ENCODE results near the gene MSRB3. TPM values are rescaled to one million over a fixed set of nuclear protein-coding genes. Genes with fewer than 3 reads are reported as not detected.

Gene MSRB3
- total and polyA plus RNA-seq, 2 of the 8 experiments (the other 6 are each of a cell fraction or from before 2014, with no cell fraction given): 0.32 to 1.2 TPM

DNA sequence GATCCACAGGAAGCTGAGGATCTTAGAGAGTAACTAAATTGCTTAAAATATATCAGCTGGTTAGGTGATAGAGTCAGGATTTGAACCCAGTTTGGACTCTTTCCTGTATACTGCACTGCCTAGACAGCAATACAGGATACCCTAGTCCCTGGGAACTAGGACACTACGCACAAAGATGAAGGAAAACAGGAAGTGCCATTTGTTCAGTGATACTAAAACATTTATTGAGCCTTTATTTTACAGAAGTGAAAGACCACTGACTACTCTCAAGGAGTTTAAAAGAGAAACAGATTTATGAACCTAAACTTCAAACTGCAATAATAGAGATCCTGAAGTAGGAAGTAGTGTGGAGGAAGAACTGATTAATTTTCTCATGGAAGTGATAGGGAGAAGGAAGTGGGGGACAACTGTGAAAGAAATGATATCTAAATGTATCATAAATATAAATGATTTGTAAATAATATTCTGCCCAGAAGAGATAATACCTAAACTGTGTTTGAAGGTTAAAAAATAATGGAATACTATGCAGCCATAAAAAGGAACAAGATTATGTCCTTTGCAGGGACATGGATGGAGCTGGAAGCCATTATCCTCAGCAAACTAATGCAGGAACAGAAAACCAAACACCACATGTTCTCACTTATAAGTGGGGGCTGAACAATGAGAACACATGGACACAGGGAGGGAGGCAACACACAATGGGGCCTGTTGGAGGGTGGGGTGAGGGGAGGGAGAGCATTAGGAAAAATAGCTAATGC is 18.2 kb downstream of the MSRB3 start:
- H3K79me2 ChIP-seq (ENCODE audit: control insufficient read depth in 1 of 2, insufficient read depth in 2 of 2, low read length in 2 of 2): no peaks in the 10 kb centered on the region

More for the DNA sequence above, 18.2 kb downstream of the MSRB3 start:
- Histone ChIP-seq H4K8ac (ENCODE audit: extremely low read depth, insufficient read depth, low read length) (no peak overlapping the region), H2AFZ (ENCODE audit: low read length) (no peak overlapping the region), H3K36me3 (ENCODE audit: control insufficient read depth in 2 of 4, insufficient read depth in 4 of 4, low read length in 3 of 4) (no peaks in the 10 kb centered on the region), H3K56ac (replicated peaks; ENCODE audit: insufficient read length, low read depth, low read length) (no peak overlapping the region), H3K27ac (ENCODE audit: low read depth, low read length) (no peak overlapping the region), H3K9ac (replicated peaks in 1 of 4; ENCODE audit: extremely low read depth in 1 of 4, low read depth in 3 of 4, low read length in 3 of 4) (no peak overlapping the region), H2BK5ac (ENCODE audit: low read depth, low read length) (no peak overlapping the region), H3K9me3 (ENCODE audit: insufficient read depth in 2 of 2, low read depth in 1 of 2, low read length in 1 of 2) (no peaks in the 10 kb centered on the region), H3K4ac (replicated peaks; ENCODE audit: insufficient read length, low read depth, low read length) (no peak overlapping the region), H3K4me1 (replicated peaks in 1 of 4; ENCODE audit: control insufficient read depth in 3 of 4, insufficient read depth in 4 of 4, low read length in 3 of 4) (no peaks in the 10 kb centered on the region), H4K20me1 (replicated peaks in 1 of 2; ENCODE audit: control insufficient read depth in 1 of 2, insufficient read depth in 2 of 2, low read length in 2 of 2) (no peaks in the 10 kb centered on the region), H2AK5ac (ENCODE audit: low read depth, low read length) (no peak overlapping the region), H3K27me3 (replicated peaks in 1 of 4; ENCODE audit: control insufficient read depth in 3 of 4, extremely low read depth in 1 of 4, insufficient read depth in 3 of 4, low read length in 3 of 4) (no peaks in the 10 kb centered on the region), H3K18ac (ENCODE audit: extremely low read depth, low read length) (no peak overlapping the region), H4K5ac (ENCODE audit: insufficient read length, low read depth, low read length) (no peak overlapping the region), H3K14ac (ENCODE audit: insufficient read length) (no peak overlapping the region), H3K23me2 (ENCODE audit: low read depth, low read length) (no peaks in the 10 kb centered on the region; the same call in 1 of the 2 replicates), H2BK15ac (ENCODE audit: low read length) (no peak overlapping the region), H3K4me2 (ENCODE audit: insufficient read depth in 1 of 2, low read depth in 2 of 2, low read length in 2 of 2) (no peak overlapping the region), H2BK12ac (ENCODE audit: low read depth, low read length) (no peak overlapping the region), H2BK120ac (replicated peaks; ENCODE audit: low read depth, low read length) (no peak overlapping the region), H3K79me1 (ENCODE audit: low read depth, low read length) (no peaks in the 10 kb centered on the region), H3K23ac (ENCODE audit: insufficient read length) (no peak overlapping the region), H4K91ac (replicated peaks; ENCODE audit: insufficient read length, low read length) (no peak overlapping the region), H3K4me3 (ENCODE audit: extremely low read depth in 1 of 4, insufficient read depth in 2 of 4, low read depth in 3 of 4, low read length in 4 of 4) (no peak overlapping the region), H2BK20ac (ENCODE audit: low read length) (no peak overlapping the region)
- POLR2A ChIA-PET (ENCODE audit: partially characterized antibody): no interaction called here
- no peak for DNase-seq (ENCODE audit: low read depth in 1 of 2, low spot score in 2 of 2)
- 100% methylated on average over 1 of the region's 1 CpG; no CpG with 5 or more reads in 1 of the 2 experiments for WGBS, 2 experiments (ENCODE audit: extremely low coverage in 1 of 2, insufficient coverage in 1 of 2, insufficient read length in 1 of 2, insufficient replicate concordance in 2 of 2, low coverage in 1 of 2, low lambda C conversion rate in 2 of 2, missing lambda C conversion rate in 1 of 2)
- no peak for TF ChIP-seq SRF (IDR thresholded peaks at IDR 0.05; ENCODE audit: low read depth, low read length)
- TF ChIP-seq, protein P1, sequence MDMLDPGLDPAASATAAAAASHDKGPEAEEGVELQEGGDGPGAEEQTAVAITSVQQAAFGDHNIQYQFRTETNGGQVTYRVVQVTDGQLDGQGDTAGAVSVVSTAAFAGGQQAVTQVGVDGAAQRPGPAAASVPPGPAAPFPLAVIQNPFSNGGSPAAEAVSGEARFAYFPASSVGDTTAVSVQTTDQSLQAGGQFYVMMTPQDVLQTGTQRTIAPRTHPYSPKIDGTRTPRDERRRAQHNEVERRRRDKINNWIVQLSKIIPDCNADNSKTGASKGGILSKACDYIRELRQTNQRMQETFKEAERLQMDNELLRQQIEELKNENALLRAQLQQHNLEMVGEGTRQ (IDR thresholded peaks at IDR 0.05; ENCODE audit: low read length): no peak
- no peak for TF ChIP-seq POLR2A (IDR thresholded peaks at IDR 0.05; ENCODE audit: control extremely low read depth in 1 of 2, low read depth in 2 of 2, low read length in 2 of 2)
- CTCF ChIA-PET (ENCODE audit: partially characterized antibody): no interaction called here
- no peak for FAIRE-seq
